ENCODE data around the gene ARSK. TPM values are rescaled to one million over a fixed set of nuclear protein-coding genes. Genes with fewer than 3 reads are reported as not detected.
A peak's percentile ranks its signal among the peaks of the same experiment; 100 is the strongest.

ARSK gene
- total and polyA plus RNA-seq, 8 donors, result 2.9 to 68.3 (median 4.9) TPM; not detected in 1

DNA sequence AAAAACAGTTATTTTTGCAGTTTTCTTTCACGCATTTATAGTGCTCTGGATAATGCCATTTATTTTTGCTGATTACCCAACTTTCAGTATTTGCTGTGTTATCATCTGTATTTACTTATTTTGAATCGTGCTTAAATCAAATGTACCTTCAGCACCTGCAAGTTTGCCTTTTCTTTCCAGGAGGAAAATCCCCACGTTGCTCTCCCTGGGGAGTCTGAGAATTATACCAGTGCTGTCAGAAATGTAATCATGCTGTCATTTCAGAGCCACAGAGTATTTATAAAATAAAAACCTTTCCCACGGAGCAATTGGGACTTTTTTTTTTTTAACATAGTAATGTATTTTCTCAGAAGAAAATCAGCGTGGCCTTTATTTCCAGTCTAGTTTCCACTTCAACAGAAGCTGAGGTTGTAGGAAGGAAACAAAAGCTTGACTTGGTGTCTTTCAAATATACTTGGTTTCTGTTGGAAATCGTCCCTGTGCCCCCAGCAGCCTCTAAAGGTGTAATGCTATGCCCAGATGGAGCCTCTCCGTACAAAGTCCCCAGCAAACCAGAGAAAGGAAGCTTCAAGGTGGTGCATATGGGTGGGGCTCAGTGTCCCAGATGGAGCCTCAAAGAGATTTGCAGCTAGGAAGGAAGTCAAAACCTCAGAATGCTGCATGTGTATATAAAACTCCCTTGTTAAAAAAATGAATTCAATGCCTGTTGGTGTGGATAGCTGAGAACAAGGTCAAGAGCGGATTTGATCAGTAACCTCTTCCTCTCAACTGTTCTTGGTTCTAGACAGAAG, 67.1 kb downstream of the ARSK start:
- no peaks in the 10 kb centered on the region for H3K9me3 ChIP-seq
- 37 to 50% (median 46%) methylated on average over 8 of the region's 8 CpGs for WGBS, 5 donors
- peak in 1 of 2 donors; percentile 30 for DNase-seq
- H3K27ac ChIP-seq, result peak overlapping the region in 4 of 5 donors; percentile 46 to 87 (median 80)
- H3K4me1 ChIP-seq, result peaks cover 30 to 35% (median 33%) of the 10 kb centered on the region in 4 donors
- intact Hi-C loops (cut with DNase I; ENCODE audit: low total_unique reads), result no loop called here
- no peaks in the 10 kb centered on the region for H3K36me3 ChIP-seq
- H3K27me3 ChIP-seq, result peaks cover 0 to 19% (median 3%) of the 10 kb centered on the region in 3 donors
- H3K4me3 ChIP-seq, result peak overlapping the region in 1 of 4 donors; percentile 87
- TF ChIP-seq EP300 (IDR thresholded peaks at IDR 0.05) (no peak), POLR2AphosphoS5 (IDR thresholded peaks at IDR 0.05) (no peak), POLR2A (IDR thresholded peaks at IDR 0.05) (no peak)
- TF ChIP-seq, protein P1, sequence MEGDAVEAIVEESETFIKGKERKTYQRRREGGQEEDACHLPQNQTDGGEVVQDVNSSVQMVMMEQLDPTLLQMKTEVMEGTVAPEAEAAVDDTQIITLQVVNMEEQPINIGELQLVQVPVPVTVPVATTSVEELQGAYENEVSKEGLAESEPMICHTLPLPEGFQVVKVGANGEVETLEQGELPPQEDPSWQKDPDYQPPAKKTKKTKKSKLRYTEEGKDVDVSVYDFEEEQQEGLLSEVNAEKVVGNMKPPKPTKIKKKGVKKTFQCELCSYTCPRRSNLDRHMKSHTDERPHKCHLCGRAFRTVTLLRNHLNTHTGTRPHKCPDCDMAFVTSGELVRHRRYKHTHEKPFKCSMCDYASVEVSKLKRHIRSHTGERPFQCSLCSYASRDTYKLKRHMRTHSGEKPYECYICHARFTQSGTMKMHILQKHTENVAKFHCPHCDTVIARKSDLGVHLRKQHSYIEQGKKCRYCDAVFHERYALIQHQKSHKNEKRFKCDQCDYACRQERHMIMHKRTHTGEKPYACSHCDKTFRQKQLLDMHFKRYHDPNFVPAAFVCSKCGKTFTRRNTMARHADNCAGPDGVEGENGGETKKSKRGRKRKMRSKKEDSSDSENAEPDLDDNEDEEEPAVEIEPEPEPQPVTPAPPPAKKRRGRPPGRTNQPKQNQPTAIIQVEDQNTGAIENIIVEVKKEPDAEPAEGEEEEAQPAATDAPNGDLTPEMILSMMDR (IDR thresholded peaks at IDR 0.05), result no peak

- H3K4me1 ChIP-seq, result peaks cover 30 to 35% (median 33%) of the 10 kb centered on the region in 4 donors
- H3K9me3 ChIP-seq, result no peaks in the 10 kb centered on the region
- WGBS, 5 donors, result 90 to 95% (median 94%) methylated on average over 5 of the region's 5 CpGs
- DNase-seq, result no peak
- no peaks in the 10 kb centered on the region for H3K36me3 ChIP-seq
- intact Hi-C loops (cut with DNase I; ENCODE audit: low total_unique reads), result no loop called here
- H3K27me3 ChIP-seq, result peaks cover 0 to 19% (median 3%) of the 10 kb centered on the region in 3 donors
- no peak overlapping the region for H3K27ac ChIP-seq
- H3K4me3 ChIP-seq, result no peak overlapping the region
- TF ChIP-seq POLR2A (IDR thresholded peaks at IDR 0.05) (no peak), EP300 (IDR thresholded peaks at IDR 0.05) (no peak), POLR2AphosphoS5 (IDR thresholded peaks at IDR 0.05) (no peak)
- TF ChIP-seq, protein P1 (IDR thresholded peaks at IDR 0.05), result no peak
Observed at GRCh38 chr5:95623706-95624105, 68.8 kb downstream of the ARSK start.

DNA sequence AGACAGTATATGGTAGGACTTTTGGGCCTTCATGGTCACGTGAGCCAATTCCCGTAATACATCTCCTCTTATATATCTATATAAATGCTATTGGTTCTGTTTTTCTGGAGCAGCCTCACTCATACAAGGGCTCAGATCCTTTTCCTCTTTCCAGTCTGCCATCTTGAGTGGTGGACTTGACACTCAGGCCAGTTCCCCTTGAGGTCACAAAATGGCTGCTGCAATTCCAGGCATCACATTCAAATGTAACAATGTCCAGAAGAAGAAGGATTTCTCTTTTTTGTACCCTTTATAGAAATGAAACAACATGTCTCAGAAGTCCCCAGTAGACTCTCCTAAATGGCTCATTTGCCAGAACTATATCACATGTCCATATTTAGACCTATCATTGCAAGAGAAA, 69.5 kb downstream of the ARSK start:
- no peak for DNase-seq
- Histone ChIP-seq H3K4me3 (no peak overlapping the region), H3K27ac (no peak overlapping the region), H3K27me3 (peaks cover 0 to 19% (median 3%) of the 10 kb centered on the region in 3 donors), H3K9me3 (no peaks in the 10 kb centered on the region), H3K4me1 (peaks cover 27 to 31% (median 28%) of the 10 kb centered on the region in 4 donors), H3K36me3 (no peaks in the 10 kb centered on the region)
- intact Hi-C loops (cut with DNase I; ENCODE audit: low total_unique reads), result no loop called here
- WGBS, 5 donors, result 96 to 100% (median 98%) methylated on average over 2 of the region's 2 CpGs
- TF ChIP-seq, protein P1 (IDR thresholded peaks at IDR 0.05), result no peak
- TF ChIP-seq EP300 (IDR thresholded peaks at IDR 0.05), result no peak
- no peak for TF ChIP-seq POLR2A (IDR thresholded peaks at IDR 0.05)
- TF ChIP-seq POLR2AphosphoS5 (IDR thresholded peaks at IDR 0.05), result no peak

GRCh38 chr5:95626701-95627100, 71.8 kb downstream of the ARSK start:
- no peak for DNase-seq
- peaks cover 7 to 20% (median 12%) of the 10 kb centered on the region in 4 donors for H3K4me1 ChIP-seq
- H3K27me3 ChIP-seq, result no peaks in the 10 kb centered on the region
- H3K9me3 ChIP-seq, result no peaks in the 10 kb centered on the region
- H3K36me3 ChIP-seq, result no peaks in the 10 kb centered on the region
- WGBS, 5 donors, result 65 to 87% (median 82%) methylated on average over 1 of the region's 1 CpG
- H3K27ac ChIP-seq, result no peak overlapping the region
- no peak overlapping the region for H3K4me3 ChIP-seq
- TF ChIP-seq, protein P1 (IDR thresholded peaks at IDR 0.05), result no peak
- TF ChIP-seq POLR2A (IDR thresholded peaks at IDR 0.05), result no peak
- intact Hi-C loops (cut with DNase I; ENCODE audit: low total_unique reads), result no loop called here
